ENCODE data around the gene L3MBTL4. TPM values are rescaled to one million over a fixed set of nuclear protein-coding genes. Genes with fewer than 3 reads are reported as not detected.

L3MBTL4 gene
- total and polyA plus RNA-seq, 7 donors = 0.04 to 1.3 (median 0.22) TPM

DNA sequence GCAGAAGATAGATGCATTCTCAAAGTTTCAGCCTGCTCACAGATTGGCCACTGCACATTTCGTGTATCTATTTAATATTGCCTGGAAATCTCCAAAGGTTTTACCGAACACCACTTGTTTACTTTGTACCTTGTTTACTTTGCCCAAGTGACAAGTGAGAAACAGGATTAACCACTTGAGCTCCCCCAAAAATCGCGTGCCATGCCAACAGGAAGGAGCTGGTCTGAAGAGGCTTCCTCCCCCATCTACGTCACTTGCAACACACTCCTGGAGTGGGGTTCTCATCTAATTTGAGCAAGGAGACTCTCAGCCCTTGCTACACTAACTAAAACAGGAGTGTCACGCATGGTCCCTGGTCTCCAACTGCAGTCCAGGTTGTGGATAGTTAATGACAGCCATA, 306.9 kb downstream of the L3MBTL4 start:
- Histone ChIP-seq H3K4me1 (no peaks in the 10 kb centered on the region), H3K27ac (no peak overlapping the region), H3K4me3 (no peak overlapping the region), H3K9me3 (no peaks in the 10 kb centered on the region), H3K36me3 (ENCODE audit: insufficient read depth in 1 of 2, low read depth in 1 of 2) (no peaks in the 10 kb centered on the region), H3K27me3 (ENCODE audit: insufficient read depth in 3 of 3, low read length in 2 of 3) (no peaks in the 10 kb centered on the region)
- no peak for ATAC-seq
- intact Hi-C loops (cut with DNase I) = no loop called here
- 79 to 83% (median 80%) methylated on average over 6 of the region's 6 CpGs for WGBS, 3 donors
- DNase-seq = no peak
- TF ChIP-seq, protein P1, sequence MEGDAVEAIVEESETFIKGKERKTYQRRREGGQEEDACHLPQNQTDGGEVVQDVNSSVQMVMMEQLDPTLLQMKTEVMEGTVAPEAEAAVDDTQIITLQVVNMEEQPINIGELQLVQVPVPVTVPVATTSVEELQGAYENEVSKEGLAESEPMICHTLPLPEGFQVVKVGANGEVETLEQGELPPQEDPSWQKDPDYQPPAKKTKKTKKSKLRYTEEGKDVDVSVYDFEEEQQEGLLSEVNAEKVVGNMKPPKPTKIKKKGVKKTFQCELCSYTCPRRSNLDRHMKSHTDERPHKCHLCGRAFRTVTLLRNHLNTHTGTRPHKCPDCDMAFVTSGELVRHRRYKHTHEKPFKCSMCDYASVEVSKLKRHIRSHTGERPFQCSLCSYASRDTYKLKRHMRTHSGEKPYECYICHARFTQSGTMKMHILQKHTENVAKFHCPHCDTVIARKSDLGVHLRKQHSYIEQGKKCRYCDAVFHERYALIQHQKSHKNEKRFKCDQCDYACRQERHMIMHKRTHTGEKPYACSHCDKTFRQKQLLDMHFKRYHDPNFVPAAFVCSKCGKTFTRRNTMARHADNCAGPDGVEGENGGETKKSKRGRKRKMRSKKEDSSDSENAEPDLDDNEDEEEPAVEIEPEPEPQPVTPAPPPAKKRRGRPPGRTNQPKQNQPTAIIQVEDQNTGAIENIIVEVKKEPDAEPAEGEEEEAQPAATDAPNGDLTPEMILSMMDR (IDR thresholded peaks at IDR 0.05) = no peak

GRCh38 chr18:6106091-6106685, 308.5 kb downstream of the L3MBTL4 start:
- ATAC-seq (no peak), DNase-seq (no peak)
- intact Hi-C loops (cut with DNase I) = no loop called here
- Histone ChIP-seq H3K27me3 (ENCODE audit: insufficient read depth in 3 of 3, low read length in 2 of 3) (no peaks in the 10 kb centered on the region), H3K4me1 (no peaks in the 10 kb centered on the region), H3K36me3 (ENCODE audit: insufficient read depth in 1 of 2, low read depth in 1 of 2) (no peaks in the 10 kb centered on the region), H3K27ac (no peak overlapping the region), H3K9me3 (no peaks in the 10 kb centered on the region), H3K4me3 (no peak overlapping the region)
- 14 to 44% (median 15%) methylated on average over 1 of the region's 1 CpG for WGBS, 3 donors
- TF ChIP-seq, protein P1 (IDR thresholded peaks at IDR 0.05) = no peak

DNA sequence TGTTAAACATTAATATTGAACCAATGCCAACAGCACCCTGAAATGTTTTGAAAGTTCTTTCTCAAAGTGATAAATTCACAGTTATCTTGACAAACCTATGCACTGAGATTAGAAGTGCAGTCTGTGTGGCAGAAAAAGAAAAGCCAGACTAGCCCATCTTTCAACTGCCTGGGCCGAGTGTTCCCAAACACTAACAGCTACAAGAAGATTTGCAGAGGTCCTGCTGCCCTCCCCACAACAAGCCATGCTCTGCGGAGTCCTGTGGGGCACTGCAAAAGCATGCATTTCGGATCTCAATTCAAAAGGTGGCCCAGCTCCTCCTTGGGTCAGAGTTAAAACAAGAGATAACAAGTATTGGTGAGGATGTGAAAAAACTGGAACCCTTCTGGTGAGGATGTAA, 311.0 kb downstream of the L3MBTL4 start:
- TF ChIP-seq, protein P1 (IDR thresholded peaks at IDR 0.05) = no peak
- Histone ChIP-seq H3K27ac (no peak overlapping the region), H3K9me3 (no peaks in the 10 kb centered on the region), H3K36me3 (ENCODE audit: insufficient read depth in 1 of 2, low read depth in 1 of 2) (no peaks in the 10 kb centered on the region), H3K4me3 (no peak overlapping the region), H3K4me1 (no peaks in the 10 kb centered on the region), H3K27me3 (ENCODE audit: insufficient read depth in 3 of 3, low read length in 2 of 3) (no peaks in the 10 kb centered on the region)
- DNase-seq = no peak
- no peak for ATAC-seq
- WGBS, 3 donors = 66 to 77% (median 69%) methylated on average over 3 of the region's 3 CpGs
- intact Hi-C loops (cut with DNase I) = no loop called here

DNA sequence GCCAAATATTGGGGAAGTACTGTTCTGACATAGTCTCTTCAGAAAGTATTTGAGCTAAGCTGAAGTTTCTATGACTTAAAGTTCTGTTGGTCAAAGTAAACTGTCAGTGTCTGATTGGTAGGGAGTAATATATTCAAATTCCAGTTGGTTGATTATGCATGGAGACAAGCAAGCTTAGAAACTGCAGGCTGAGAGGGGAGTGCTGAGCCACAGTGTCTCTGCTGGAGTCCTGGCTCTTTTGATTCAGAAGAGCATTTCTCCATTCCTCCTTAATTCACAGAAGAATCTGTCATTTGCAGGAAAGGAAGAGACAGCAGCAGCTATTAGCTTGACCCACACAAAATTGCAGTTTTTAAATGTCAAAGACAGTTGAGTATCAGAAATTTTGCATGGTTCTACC, 318.0 kb downstream of the L3MBTL4 start:
- ATAC-seq (no peak), DNase-seq (no peak)
- H3K27me3 ChIP-seq (ENCODE audit: insufficient read depth in 3 of 3, low read length in 2 of 3) = no peaks in the 10 kb centered on the region
- no peaks in the 10 kb centered on the region for H3K36me3 ChIP-seq (ENCODE audit: insufficient read depth in 1 of 2, low read depth in 1 of 2)
- intact Hi-C loops (cut with DNase I) = no loop called here
- no peaks in the 10 kb centered on the region for H3K9me3 ChIP-seq
- H3K4me1 ChIP-seq = no peaks in the 10 kb centered on the region
- no peak overlapping the region for H3K27ac ChIP-seq
- no peak overlapping the region for H3K4me3 ChIP-seq
- TF ChIP-seq, protein P1 (IDR thresholded peaks at IDR 0.05) = no peak

DNA sequence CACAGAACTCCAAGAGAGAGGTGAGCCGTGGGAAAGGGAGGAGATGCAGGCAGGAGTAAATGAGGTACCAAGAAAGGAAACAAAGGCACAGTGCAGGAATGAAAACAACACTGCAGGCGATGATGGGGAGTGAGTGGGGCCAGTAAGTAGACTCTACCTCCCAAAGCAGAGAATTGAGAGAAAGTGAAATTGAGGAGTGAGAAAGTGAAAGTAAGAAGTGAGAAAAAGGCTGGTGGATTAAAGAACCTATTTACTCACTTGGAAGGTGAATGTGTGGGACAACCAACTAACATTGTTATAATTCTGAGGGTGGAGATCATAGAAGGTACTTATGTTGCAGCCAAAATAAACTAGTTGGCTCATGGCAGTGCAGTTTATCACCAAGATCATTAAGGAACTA, 326.3 kb downstream of the L3MBTL4 start:
- no peak overlapping the region for H3K4me3 ChIP-seq
- ATAC-seq = no peak
- H3K4me1 ChIP-seq = no peaks in the 10 kb centered on the region
- H3K36me3 ChIP-seq (ENCODE audit: insufficient read depth in 1 of 2, low read depth in 1 of 2) = no peaks in the 10 kb centered on the region
- no peak for DNase-seq
- no peaks in the 10 kb centered on the region for H3K9me3 ChIP-seq
- no peak overlapping the region for H3K27ac ChIP-seq
- intact Hi-C loops (cut with DNase I) = no loop called here
- H3K27me3 ChIP-seq (ENCODE audit: insufficient read depth in 3 of 3, low read length in 2 of 3) = no peaks in the 10 kb centered on the region
- WGBS, 3 donors = 89 to 91% (median 90%) methylated on average over 2 of the region's 2 CpGs
- TF ChIP-seq, protein P1 (IDR thresholded peaks at IDR 0.05) = no peak
